ENCODE data around the gene PLD5. TPM values are rescaled to one million over a fixed set of nuclear protein-coding genes. Genes with fewer than 3 reads are reported as not detected.

The PLD5 gene
- total RNA-seq, 1 donor from 2014 or later = not detected

DNA sequence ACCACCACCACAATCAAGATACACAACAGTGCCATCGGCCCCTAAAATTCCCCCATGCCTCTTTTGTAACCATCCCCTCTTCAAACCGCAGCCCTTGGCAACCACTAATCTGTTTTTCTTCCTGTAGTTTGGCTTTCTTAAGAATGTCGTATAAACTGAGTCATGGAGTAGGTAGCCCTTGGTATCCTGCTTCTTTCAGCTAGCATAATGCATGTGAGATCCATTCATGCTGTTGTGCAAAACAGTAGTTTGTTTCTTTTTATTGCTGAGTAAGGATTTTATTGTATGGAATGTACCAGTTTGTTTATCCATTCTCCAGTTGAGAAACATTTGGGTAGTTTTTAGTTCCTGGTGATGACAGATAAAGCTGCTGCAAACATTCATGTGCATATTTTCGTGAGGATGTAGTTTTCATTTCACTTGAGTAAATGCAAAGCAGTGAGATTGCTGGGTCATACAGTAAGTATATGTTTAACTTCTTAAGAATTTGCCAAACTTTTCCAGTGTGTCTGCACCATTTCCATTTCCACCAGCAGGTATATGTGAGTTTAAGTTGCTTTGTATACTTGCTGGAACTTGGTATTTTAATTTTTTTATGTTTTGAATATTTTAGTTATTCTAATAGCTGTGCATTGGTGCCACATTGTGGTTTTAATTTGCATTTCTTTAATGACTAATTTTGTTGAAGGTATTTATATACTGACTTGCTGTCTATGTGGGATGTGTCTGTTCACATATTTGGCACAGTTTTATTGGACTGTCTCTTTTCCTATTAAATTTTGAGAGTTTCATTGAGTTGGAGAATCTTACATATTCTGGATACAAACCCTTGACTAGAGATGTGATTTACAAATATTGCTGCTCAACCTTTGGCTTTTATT, 377.2 kb downstream of the PLD5 start:
- Mint-ChIP-seq H3K27me3 (ENCODE audit: low read depth) (peaks cover 2% of the 10 kb centered on the region), H3K27ac (ENCODE audit: unreplicated experiment) (no peak overlapping the region), H3K9me3 (ENCODE audit: low read depth) (peaks cover 14% of the 10 kb centered on the region)

DNA sequence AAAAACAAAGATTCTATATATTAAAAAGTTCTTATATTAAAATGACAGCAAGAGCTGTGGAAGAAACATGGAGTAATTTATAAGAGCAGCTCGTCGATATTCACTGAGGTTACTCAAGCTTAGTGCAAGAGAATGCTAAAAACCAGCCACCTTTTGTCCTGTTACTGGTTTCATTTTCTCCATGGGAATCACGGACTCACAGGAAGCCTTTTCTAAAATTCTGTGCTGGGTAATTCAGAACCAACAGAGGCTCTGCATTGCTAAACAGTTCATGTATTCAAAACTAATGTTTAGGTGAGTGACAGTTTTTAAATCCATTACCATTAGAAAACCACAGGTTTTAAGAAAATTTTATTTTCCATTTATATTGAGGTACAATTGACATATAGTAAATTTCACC, 377.8 kb downstream of the PLD5 start:
- Mint-ChIP-seq H3K27ac (ENCODE audit: unreplicated experiment) (no peak overlapping the region), H3K27me3 (ENCODE audit: low read depth) (peaks cover 2% of the 10 kb centered on the region), H3K9me3 (ENCODE audit: low read depth) (peaks cover 14% of the 10 kb centered on the region), H3K4me3 (ENCODE audit: unreplicated experiment) (no peak overlapping the region), H3K36me3 (ENCODE audit: low read depth) (no peaks in the 10 kb centered on the region), H3K4me1 (ENCODE audit: low read depth) (peaks cover 4% of the 10 kb centered on the region)
- no peak for DNase-seq (ENCODE audit: low spot score)
- TF ChIP-seq, protein P1, sequence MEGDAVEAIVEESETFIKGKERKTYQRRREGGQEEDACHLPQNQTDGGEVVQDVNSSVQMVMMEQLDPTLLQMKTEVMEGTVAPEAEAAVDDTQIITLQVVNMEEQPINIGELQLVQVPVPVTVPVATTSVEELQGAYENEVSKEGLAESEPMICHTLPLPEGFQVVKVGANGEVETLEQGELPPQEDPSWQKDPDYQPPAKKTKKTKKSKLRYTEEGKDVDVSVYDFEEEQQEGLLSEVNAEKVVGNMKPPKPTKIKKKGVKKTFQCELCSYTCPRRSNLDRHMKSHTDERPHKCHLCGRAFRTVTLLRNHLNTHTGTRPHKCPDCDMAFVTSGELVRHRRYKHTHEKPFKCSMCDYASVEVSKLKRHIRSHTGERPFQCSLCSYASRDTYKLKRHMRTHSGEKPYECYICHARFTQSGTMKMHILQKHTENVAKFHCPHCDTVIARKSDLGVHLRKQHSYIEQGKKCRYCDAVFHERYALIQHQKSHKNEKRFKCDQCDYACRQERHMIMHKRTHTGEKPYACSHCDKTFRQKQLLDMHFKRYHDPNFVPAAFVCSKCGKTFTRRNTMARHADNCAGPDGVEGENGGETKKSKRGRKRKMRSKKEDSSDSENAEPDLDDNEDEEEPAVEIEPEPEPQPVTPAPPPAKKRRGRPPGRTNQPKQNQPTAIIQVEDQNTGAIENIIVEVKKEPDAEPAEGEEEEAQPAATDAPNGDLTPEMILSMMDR (IDR thresholded peaks at IDR 0.05) = no peak

More for the DNA sequence above, 377.2 kb downstream of the PLD5 start:
- no peak for DNase-seq (ENCODE audit: low spot score)
- H3K36me3 Mint-ChIP-seq (ENCODE audit: low read depth) = no peaks in the 10 kb centered on the region
- H3K4me1 Mint-ChIP-seq (ENCODE audit: low read depth) = peaks cover 4% of the 10 kb centered on the region
- TF ChIP-seq, protein P1 (IDR thresholded peaks at IDR 0.05) = no peak
- no peak overlapping the region for H3K4me3 Mint-ChIP-seq (ENCODE audit: unreplicated experiment)

DNA sequence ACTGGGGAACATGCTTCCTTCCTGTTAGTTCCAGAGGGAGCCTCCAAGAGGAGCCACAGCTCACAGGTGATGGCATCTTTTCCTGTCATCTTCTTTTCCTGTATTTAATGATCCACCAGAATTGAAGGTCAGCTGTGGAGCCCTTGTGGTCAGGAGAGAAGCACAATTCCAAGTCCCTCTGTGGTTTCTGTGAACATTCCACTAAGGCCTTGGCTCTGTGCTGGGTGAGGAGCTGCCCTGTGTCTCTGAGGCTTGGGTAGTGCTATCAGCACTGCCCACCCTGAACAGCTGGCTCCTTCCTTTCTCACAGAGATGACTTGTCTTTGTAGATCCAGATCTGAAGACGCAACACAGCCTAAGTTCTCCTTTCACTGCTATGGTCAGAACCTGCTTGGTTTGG, 383.7 kb downstream of the PLD5 start:
- H3K4me1 Mint-ChIP-seq (ENCODE audit: low read depth) = no peaks in the 10 kb centered on the region
- DNase-seq (ENCODE audit: low spot score) = no peak
- no peaks in the 10 kb centered on the region for H3K9me3 Mint-ChIP-seq (ENCODE audit: low read depth)
- TF ChIP-seq, protein P1 (IDR thresholded peaks at IDR 0.05) = no peak
- no peak overlapping the region for H3K4me3 Mint-ChIP-seq (ENCODE audit: unreplicated experiment)
- peaks cover 9% of the 10 kb centered on the region for H3K27me3 Mint-ChIP-seq (ENCODE audit: low read depth)
- no peaks in the 10 kb centered on the region for H3K36me3 Mint-ChIP-seq (ENCODE audit: low read depth)
- no peak overlapping the region for H3K27ac Mint-ChIP-seq (ENCODE audit: unreplicated experiment)

DNA sequence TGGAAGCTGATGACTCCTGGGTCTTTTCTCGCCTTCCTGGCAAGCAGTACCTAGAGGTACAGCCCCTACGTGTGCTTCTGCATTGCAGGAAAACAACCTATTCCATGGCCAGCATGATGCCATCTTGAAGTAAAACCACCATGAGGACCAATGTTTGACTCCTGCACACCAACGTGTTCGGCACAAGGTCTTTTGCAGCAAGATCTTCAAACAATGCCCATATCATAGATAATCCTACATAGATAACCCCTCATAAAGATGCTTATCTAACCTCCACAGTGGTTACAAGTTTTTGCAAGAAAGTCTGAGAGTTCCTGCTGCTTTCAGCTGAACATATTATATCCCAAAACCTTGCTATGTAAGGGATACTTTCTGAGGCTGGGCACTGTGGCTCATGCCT, 384.5 kb downstream of the PLD5 start:
- Mint-ChIP-seq H3K36me3 (ENCODE audit: low read depth) (no peaks in the 10 kb centered on the region), H3K9me3 (ENCODE audit: low read depth) (no peaks in the 10 kb centered on the region), H3K4me1 (ENCODE audit: low read depth) (no peaks in the 10 kb centered on the region), H3K4me3 (ENCODE audit: unreplicated experiment) (no peak overlapping the region), H3K27ac (ENCODE audit: unreplicated experiment) (no peak overlapping the region), H3K27me3 (ENCODE audit: low read depth) (peaks cover 7% of the 10 kb centered on the region)
- no peak for DNase-seq (ENCODE audit: low spot score)
- TF ChIP-seq, protein P1 (IDR thresholded peaks at IDR 0.05) = no peak

DNA sequence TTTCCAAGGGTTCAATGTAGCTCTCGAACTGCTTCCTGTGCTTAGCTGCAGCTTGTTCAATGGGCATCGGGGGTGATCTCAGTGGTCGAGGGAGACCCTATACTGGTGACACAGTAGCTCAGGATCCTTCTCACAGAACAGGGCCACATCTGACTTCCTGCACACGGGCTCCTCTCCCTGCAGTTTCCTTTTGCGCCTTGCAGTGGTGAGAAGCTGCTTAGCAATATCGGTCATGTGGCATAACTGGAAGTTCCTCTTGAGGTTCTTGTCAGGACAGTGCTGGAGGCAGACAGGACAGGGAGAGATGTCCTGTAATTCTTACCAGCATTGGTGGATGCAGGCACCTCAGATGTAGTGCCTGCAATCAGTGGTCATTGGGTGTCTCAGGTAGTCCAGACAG, 385.1 kb downstream of the PLD5 start:
- TF ChIP-seq, protein P1 (IDR thresholded peaks at IDR 0.05) = no peak
- H3K4me1 Mint-ChIP-seq (ENCODE audit: low read depth) = no peaks in the 10 kb centered on the region
- H3K27ac Mint-ChIP-seq (ENCODE audit: unreplicated experiment) = no peak overlapping the region
- H3K27me3 Mint-ChIP-seq (ENCODE audit: low read depth) = peaks cover 7% of the 10 kb centered on the region
- DNase-seq (ENCODE audit: low spot score) = no peak
- H3K4me3 Mint-ChIP-seq (ENCODE audit: unreplicated experiment) = no peak overlapping the region
- H3K36me3 Mint-ChIP-seq (ENCODE audit: low read depth) = no peaks in the 10 kb centered on the region
- no peaks in the 10 kb centered on the region for H3K9me3 Mint-ChIP-seq (ENCODE audit: low read depth)
